ENCODE results near the gene SERINC5.

Gene SERINC5

DNA sequence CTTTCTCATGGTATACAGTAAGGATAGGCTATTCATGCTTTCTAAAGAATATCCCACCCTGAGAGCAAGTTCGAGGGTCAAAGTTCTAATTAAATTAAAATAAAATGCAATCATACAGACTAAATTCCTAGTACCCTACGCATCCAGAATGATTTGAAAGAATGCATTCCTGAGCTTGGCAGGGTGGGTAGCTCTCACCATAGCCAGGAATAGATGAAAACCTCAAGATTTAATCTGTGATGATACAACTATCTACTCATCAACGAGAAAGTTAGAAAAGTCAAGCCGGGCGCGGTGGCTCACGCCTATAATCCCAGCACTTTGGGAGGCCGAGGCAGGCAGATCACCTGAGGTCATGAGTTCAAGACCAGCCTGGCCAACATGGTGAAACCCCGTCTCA lies 32.3 kb downstream of the SERINC5 start:
- DNase-seq (ENCODE audit: low spot score) = no peak
- TF ChIP-seq CTCF (IDR thresholded peaks at IDR 0.05; ENCODE audit: extremely low read depth, insufficient read depth, missing control alignments) = no peak
- in situ Hi-C loops (cut with MboI; ENCODE audit: low pct_unique_long_range_greater_than_20kb, low sequenced_read_pairs, unreplicated experiment) = no loop called here

GRCh38 chr5:80220245-80220897 lies 35.5 kb downstream of the SERINC5 start:
- TF ChIP-seq CTCF (IDR thresholded peaks at IDR 0.05; ENCODE audit: extremely low read depth, insufficient read depth, missing control alignments) = no peak
- in situ Hi-C loops (cut with MboI; ENCODE audit: low pct_unique_long_range_greater_than_20kb, low sequenced_read_pairs, unreplicated experiment) = no loop called here
- DNase-seq (ENCODE audit: low spot score) = no peak

- TF ChIP-seq CTCF (IDR thresholded peaks at IDR 0.05; ENCODE audit: extremely low read depth, insufficient read depth, missing control alignments) = no peak
- in situ Hi-C loops (cut with MboI; ENCODE audit: low pct_unique_long_range_greater_than_20kb, low sequenced_read_pairs, unreplicated experiment) = no loop called here
- no peak for DNase-seq (ENCODE audit: low spot score)
These were observed 36.5 kb downstream of the SERINC5 start for GRCh38 chr5:80219391-80219790.

- no peak for TF ChIP-seq CTCF (IDR thresholded peaks at IDR 0.05; ENCODE audit: extremely low read depth, insufficient read depth, missing control alignments)
- in situ Hi-C loops (cut with MboI; ENCODE audit: low pct_unique_long_range_greater_than_20kb, low sequenced_read_pairs, unreplicated experiment) = no loop called here
- no peak for DNase-seq (ENCODE audit: low spot score)
These were observed 38.2 kb downstream of the SERINC5 start for GRCh38 chr5:80217667-80218066.

- TF ChIP-seq CTCF (IDR thresholded peaks at IDR 0.05; ENCODE audit: extremely low read depth, insufficient read depth, missing control alignments) = no peak
- DNase-seq (ENCODE audit: low spot score) = no peak
- in situ Hi-C loops (cut with MboI; ENCODE audit: low pct_unique_long_range_greater_than_20kb, low sequenced_read_pairs, unreplicated experiment) = no loop called here
These were observed 38.9 kb downstream of the SERINC5 start for GRCh38 chr5:80216753-80217596.

DNA sequence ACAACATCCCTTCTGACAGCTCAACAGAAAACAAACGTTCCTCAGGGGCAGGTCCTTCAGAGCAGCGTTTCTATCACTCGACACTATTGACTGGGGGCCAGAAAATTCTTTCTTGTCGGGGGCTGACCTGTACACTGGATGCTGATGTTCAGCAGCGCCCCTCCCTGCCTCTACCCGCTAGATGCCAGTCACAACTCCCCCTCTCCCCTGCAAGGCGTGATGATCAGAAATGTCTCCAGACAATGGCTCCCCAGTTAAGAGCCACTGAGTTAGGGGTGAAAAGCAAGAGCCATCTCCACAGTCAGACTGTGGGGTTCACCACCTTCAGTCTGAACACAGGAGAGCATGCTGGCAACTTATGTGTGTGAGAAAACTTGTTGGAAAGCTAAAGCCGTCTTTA lies 39.8 kb downstream of the SERINC5 start:
- no peak for TF ChIP-seq CTCF (IDR thresholded peaks at IDR 0.05; ENCODE audit: extremely low read depth, insufficient read depth, missing control alignments)
- in situ Hi-C loops (cut with MboI; ENCODE audit: low pct_unique_long_range_greater_than_20kb, low sequenced_read_pairs, unreplicated experiment) = no loop called here
- no peak for DNase-seq (ENCODE audit: low spot score)

All from GM13977 (cell line).